Nephron progenitor cell (in vitro differentiated cells): ENCODE data around the gene SETX.

ENCODE experiments used
- DNase-seq: peaks from one replicate; pipeline ENCODE4 v3.0.0; 2021
- H3K27ac Mint-ChIP-seq: 2 replicates; pipeline ENCODE4 v1.8.0; 2021; ENCODE audit warnings: mild to moderate bottlenecking, moderate library complexity, mixed read lengths
- H3K27me3 Mint-ChIP-seq: 2 replicates; pipeline ENCODE4 v1.8.0; 2021; ENCODE audit warnings: mild to moderate bottlenecking, low read depth, mixed read lengths; ENCODE audit not compliant: poor library complexity
- H3K36me3 Mint-ChIP-seq: 2 replicates; pipeline ENCODE4 v1.8.0; 2021; ENCODE audit warnings: low read depth, mixed read lengths
- H3K4me1 Mint-ChIP-seq: 2 replicates; pipeline ENCODE4 v1.8.0; 2021; ENCODE audit warnings: mixed read lengths
- H3K4me3 Mint-ChIP-seq: 2 replicates; pipeline ENCODE4 v1.8.0; 2021; ENCODE audit warnings: mild to moderate bottlenecking, moderate library complexity, mixed read lengths
- H3K9me3 Mint-ChIP-seq: 2 replicates; pipeline ENCODE4 v1.8.0; 2021; ENCODE audit warnings: mild to moderate bottlenecking, moderate library complexity, mixed read lengths
- TF ChIP-seq, protein P1 (sequence below): fragments of 200-600 bp; sonication (generic); IDR thresholded peaks from 2 replicates; pipeline ENCODE4 v1.5.0; 2021; ENCODE audit warnings: antibody characterized with exemption

Gene SETX

DNA sequence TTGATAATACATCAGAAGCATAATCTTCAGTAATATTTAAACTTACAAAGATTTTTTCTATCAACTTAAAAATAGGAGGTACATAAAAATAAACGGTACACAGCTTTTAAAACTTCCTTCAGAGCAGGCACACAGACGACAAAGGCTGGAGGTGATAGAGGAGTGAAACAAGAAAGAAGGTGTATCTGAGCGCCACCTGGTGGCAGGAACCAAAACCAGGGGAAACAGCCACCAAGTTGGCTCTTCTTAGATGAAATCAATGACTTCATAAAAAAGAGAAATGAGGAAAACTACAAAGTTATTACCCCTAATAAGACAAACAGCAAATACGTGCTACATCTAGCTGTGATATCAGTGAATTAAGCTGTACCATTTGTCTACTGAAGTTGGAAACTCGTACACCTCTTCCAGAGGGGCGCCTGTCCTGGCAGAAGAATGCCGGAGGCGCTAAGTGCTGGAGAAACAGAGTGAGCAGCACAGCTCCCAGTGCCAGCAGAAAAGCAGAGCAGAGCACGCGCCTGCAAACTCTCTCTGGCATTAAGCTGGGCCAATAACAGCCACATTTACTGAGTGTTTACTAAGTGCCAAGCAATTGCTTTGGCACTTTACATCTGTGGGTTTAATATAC, 85.9 kb downstream of the SETX start:
- H3K36me3 Mint-ChIP-seq = peaks cover 62% of the 10 kb centered on the region
- DNase-seq = peak; percentile 83
- H3K9me3 Mint-ChIP-seq = no peaks in the 10 kb centered on the region
- H3K27ac Mint-ChIP-seq = peak overlapping the region; percentile 53
- no peaks in the 10 kb centered on the region for H3K4me1 Mint-ChIP-seq
- TF ChIP-seq, protein P1, sequence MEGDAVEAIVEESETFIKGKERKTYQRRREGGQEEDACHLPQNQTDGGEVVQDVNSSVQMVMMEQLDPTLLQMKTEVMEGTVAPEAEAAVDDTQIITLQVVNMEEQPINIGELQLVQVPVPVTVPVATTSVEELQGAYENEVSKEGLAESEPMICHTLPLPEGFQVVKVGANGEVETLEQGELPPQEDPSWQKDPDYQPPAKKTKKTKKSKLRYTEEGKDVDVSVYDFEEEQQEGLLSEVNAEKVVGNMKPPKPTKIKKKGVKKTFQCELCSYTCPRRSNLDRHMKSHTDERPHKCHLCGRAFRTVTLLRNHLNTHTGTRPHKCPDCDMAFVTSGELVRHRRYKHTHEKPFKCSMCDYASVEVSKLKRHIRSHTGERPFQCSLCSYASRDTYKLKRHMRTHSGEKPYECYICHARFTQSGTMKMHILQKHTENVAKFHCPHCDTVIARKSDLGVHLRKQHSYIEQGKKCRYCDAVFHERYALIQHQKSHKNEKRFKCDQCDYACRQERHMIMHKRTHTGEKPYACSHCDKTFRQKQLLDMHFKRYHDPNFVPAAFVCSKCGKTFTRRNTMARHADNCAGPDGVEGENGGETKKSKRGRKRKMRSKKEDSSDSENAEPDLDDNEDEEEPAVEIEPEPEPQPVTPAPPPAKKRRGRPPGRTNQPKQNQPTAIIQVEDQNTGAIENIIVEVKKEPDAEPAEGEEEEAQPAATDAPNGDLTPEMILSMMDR = peak; percentile 96
- H3K4me3 Mint-ChIP-seq = no peak overlapping the region
- H3K27me3 Mint-ChIP-seq = no peaks in the 10 kb centered on the region

DNA sequence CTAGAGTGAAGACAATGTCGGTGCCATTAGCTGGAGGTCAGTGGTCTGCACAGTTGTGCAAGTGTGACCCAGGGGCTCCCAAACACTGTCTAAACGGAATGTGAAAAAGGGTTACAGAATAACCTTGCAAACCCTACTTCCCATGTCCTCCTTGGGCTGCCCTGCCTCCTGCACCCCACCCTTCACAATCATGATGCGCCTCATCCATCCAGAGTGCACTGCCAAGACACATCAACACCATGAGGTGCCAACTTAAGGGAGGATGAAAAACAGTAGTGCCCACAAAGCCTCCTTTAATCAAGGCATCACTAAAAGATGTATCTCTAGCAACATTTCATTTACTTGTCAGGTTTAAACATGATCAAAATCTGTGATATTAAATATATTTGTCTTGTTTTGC, 87.1 kb downstream of the SETX start:
- DNase-seq = no peak

DNA sequence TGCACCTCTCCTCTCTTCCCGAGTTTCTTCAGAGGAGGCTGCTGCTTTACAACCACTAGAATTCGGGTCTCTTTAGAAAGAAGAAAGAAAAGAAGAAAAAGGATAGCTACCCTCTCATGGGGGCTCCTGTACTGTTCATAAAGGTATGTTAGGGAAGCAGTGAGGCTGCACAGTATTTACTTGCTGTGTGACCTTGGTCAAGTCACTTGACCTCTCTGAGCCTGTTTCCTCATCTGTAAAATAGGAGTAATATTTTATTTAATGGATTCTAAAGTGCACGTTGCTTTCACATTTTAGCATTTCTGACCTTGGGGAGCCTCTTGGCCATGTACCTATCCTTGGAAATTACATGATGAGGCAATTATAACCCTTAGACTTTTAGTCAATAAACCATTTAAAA, 88.8 kb downstream of the SETX start:
- no peaks in the 10 kb centered on the region for H3K27me3 Mint-ChIP-seq
- DNase-seq = no peak
- H3K27ac Mint-ChIP-seq = no peak overlapping the region
- H3K4me1 Mint-ChIP-seq = peaks cover 14% of the 10 kb centered on the region
- H3K9me3 Mint-ChIP-seq = no peaks in the 10 kb centered on the region
- TF ChIP-seq, protein P1 = no peak
- H3K4me3 Mint-ChIP-seq = no peak overlapping the region
- peaks cover 53% of the 10 kb centered on the region for H3K36me3 Mint-ChIP-seq

More for the DNA sequence above, 87.1 kb downstream of the SETX start:
- H3K4me1 Mint-ChIP-seq = peaks cover 6% of the 10 kb centered on the region
- H3K27me3 Mint-ChIP-seq = no peaks in the 10 kb centered on the region
- no peaks in the 10 kb centered on the region for H3K9me3 Mint-ChIP-seq
- no peak overlapping the region for H3K27ac Mint-ChIP-seq
- no peak overlapping the region for H3K4me3 Mint-ChIP-seq
- TF ChIP-seq, protein P1 = no peak
- H3K36me3 Mint-ChIP-seq = peaks cover 56% of the 10 kb centered on the region

DNA sequence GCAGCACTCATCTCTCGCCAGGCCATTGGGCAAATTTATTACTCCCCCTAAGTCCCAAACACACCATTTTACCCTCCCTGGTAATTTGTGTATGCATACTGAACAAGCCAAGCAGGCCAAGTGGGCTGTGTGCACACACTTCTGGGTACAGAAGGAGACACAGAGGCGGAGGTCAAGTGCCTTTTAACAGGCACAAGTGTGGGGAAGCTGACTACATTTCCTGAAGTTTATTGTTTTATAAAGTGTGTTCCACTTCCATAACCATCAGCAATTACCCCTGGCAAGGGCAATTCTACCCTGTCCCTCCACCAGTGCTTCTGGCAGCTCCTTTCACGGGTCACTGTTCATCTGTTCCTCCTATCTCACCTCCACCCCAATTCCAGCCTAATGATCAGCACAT, 93.9 kb downstream of the SETX start:
- Mint-ChIP-seq H3K4me1 (peaks cover 34% of the 10 kb centered on the region), H3K4me3 (no peak overlapping the region)
- DNase-seq = no peak

DNA sequence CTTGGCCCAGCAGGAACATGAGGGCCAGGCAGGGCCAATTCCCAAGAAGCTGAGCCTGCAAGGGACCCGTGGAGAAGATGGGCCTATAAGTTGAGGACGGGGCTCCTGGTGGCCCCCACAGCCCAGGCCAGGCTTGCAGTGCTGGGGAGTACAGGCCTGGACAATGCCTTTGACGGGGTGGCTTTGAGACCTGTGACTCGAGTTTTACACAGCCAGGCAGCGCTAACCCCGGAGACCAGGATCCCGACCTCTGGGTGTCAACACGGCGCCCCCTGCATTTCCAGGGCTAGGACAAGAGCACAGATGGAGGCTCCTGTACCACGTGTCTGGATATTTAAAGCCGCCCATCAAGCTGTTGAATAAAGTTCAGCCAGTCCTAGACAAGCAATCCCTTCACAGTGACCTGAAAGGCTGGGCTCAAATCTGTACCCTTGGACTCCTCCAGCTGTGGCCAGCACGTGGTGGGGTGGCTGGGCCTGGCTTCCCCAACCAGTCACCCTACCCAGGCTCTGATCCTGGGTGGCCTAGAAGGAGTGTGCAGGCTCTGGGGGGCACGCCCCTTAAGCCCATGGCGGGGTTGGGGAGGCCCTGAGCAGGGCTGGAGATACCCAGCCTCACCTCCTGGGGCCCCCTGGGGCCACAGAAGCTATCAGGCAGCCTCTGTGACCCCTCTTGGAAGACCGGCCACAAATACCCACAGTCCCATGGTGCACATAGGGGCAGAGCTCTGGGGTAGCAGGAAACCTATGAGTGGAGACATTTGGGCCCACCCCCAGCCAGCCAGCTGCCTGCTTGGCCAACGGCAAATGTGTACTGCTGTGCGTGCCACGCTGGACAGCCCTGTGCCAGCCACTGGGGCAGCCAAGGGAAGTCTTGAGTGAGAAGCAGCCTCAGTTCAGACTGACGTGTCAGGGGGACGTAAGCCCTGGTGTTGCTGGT, 104.2 kb downstream of the SETX start:
- no peak for DNase-seq
- H3K36me3 Mint-ChIP-seq = no peaks in the 10 kb centered on the region
- peaks cover 15% of the 10 kb centered on the region for H3K4me1 Mint-ChIP-seq
- no peak overlapping the region for H3K27ac Mint-ChIP-seq
- H3K4me3 Mint-ChIP-seq = no peak overlapping the region
- TF ChIP-seq, protein P1 = no peak
- H3K9me3 Mint-ChIP-seq = peaks cover 26% of the 10 kb centered on the region
- H3K27me3 Mint-ChIP-seq = peaks cover 16% of the 10 kb centered on the region

More for the DNA sequence above, 93.9 kb downstream of the SETX start:
- Mint-ChIP-seq H3K36me3 (peaks cover 31% of the 10 kb centered on the region), H3K27me3 (peaks cover 2% of the 10 kb centered on the region), H3K27ac (no peak overlapping the region), H3K9me3 (peaks cover 13% of the 10 kb centered on the region)
- TF ChIP-seq, protein P1 = no peak
